GM18507 (cell line): Measurements from ENCODE around the gene ACAD11.
"Not testable (repeated sequence)": the region's sequence is repeated elsewhere in the genome, so short reads cannot be mapped to it uniquely, and the experiment has no call there.

ENCODE experiments used
- DNase-seq: peaks from one replicate; pipeline ENCODE4 v3.0.0; 2011; ENCODE audit warnings: low read depth; ENCODE audit not compliant: insufficient read length; ENCODE audit errors: extremely low spot score
- FAIRE-seq: peaks from 2 replicates; lab custom pipeline; 2011; peaks lifted over from hg19 to GRCh38; lab: Jason Lieb, UNC

Gene ACAD11

GRCh38 chr3:132654721-132655120, 4.9 kb downstream of the ACAD11 start:
- FAIRE-seq: no peak
- no peak for DNase-seq

GRCh38 chr3:132654190-132654589, 5.4 kb downstream of the ACAD11 start:
- DNase-seq: no peak
- FAIRE-seq: no peak

DNA sequence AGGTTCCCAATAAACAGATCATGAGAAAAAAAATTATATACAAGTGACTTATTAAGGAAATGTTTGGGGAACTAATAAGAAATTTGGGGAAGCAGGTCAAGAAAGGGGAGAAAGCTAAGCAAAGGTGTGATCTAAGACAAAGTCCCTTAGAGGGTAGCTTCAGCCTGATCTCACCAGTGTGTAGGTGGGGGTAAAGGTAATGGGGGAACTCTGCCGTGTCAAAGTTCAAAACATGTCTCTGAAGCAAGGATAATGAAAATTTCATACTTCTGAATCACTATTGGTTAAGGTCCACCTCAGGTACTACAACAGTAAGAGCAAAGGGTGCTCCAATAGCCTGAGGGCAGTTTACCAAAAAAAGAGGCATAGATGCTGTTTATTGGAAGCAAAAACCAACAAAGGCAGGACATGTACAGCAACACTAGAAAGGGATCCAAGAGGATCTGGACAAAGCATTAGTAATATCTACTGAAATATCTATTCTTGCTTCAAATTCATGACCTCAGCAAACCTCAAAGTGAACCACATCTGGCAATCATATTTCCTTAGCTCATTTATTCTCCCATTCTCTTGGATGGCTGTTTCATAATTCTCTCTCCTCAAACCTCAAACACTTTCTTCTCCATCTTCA, 6.9 kb downstream of the ACAD11 start:
- FAIRE-seq (peak; percentile 24), DNase-seq (no peak)

- FAIRE-seq (no peak), DNase-seq (no peak)
Measured at GRCh38 chr3:132650153-132650552, 9.5 kb downstream of the ACAD11 start.

- no peak for FAIRE-seq
- DNase-seq: no peak
Measured at GRCh38 chr3:132645058-132645457, 14.6 kb downstream of the ACAD11 start.

GRCh38 chr3:132643366-132643765, 16.2 kb downstream of the ACAD11 start:
- FAIRE-seq (no peak), DNase-seq (no peak)

GRCh38 chr3:132642539-132642847, 17.1 kb downstream of the ACAD11 start:
- DNase-seq (no peak), FAIRE-seq (no peak)

DNA sequence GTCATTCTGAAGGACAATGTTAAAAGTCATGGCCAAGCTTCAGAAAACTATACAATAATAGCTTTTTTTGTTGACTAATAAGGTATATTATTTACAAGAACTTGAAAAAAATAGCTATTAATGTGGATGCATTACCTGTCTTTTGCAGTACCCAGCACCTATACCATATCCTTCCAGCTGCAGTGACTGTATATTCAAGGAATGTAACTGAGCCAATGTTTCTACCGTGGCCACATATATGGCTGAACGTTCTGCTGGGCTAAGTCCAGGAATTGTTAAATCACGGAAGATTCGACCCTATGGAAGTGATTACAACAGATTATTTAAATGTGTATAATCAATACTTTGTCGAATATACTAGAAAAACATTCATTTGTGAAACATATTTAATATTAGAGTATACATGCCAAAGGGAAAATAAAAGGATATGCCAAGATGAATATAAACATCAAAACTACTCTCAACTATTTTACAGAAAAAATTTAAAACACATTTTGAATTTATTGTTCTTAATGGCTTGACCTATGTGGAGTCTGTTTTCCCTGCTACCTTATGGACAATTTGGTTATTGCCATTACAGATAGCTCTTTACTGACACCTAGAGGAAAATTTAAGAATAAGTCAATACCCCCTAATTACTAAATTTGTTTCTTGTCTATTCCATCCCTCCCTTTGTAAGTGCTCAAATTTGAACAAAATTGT, 17.6 kb downstream of the ACAD11 start:
- FAIRE-seq (peak; percentile 72), DNase-seq (peak; percentile 35)

- not testable (repeated sequence) for DNase-seq, FAIRE-seq
Measured at GRCh38 chr3:132641427-132641826, 18.2 kb downstream of the ACAD11 start.

GRCh38 chr3:132638706-132639105, 20.9 kb downstream of the ACAD11 start:
- FAIRE-seq: no peak
- no peak for DNase-seq

- FAIRE-seq (no peak), DNase-seq (no peak)
Measured at GRCh38 chr3:132637590-132637989, 22.0 kb downstream of the ACAD11 start.

GRCh38 chr3:132635052-132635451, 24.6 kb downstream of the ACAD11 start:
- DNase-seq: no peak
- no peak for FAIRE-seq

GRCh38 chr3:132630612-132631011, 29.0 kb downstream of the ACAD11 start:
- DNase-seq: no peak

GRCh38 chr3:132629928-132630327, 29.7 kb downstream of the ACAD11 start:
- no peak for DNase-seq
- no peak for FAIRE-seq

More at GRCh38 chr3:132630612-132631011, 29.0 kb downstream of the ACAD11 start:
- FAIRE-seq: no peak

- no peak for FAIRE-seq
- no peak for DNase-seq
Measured at GRCh38 chr3:132628157-132628556, 31.5 kb downstream of the ACAD11 start.

- DNase-seq: no peak
- no peak for FAIRE-seq
Measured at GRCh38 chr3:132626955-132627354, 32.7 kb downstream of the ACAD11 start.

- peak; percentile 7 for DNase-seq
- peak; percentile 64 for FAIRE-seq
Measured at GRCh38 chr3:132625613-132626012, 34.0 kb downstream of the ACAD11 start.

GRCh38 chr3:132624790-132625189, 34.8 kb downstream of the ACAD11 start:
- DNase-seq: no peak

DNA sequence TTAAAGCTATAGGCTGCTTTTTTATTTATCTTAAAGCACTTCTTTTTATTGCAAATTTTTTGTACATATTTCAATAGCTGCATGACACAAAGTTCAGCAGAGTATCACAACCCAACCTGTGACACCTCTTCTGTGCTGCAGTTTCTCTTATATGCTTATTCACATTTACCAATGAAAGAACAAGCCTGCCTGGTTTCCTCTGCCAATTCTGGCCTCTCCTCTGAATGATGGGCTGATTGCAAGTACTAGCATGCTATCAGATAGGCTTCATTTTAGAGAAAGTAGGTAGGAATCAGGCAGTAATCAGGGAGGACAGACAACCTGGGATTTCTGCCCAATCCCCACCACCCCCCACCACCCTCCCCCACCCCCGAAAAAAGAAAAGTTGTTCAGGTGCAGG, 36.0 kb downstream of the ACAD11 start:
- FAIRE-seq (no peak), DNase-seq (no peak)

More at GRCh38 chr3:132624790-132625189, 34.8 kb downstream of the ACAD11 start:
- no peak for FAIRE-seq

DNA sequence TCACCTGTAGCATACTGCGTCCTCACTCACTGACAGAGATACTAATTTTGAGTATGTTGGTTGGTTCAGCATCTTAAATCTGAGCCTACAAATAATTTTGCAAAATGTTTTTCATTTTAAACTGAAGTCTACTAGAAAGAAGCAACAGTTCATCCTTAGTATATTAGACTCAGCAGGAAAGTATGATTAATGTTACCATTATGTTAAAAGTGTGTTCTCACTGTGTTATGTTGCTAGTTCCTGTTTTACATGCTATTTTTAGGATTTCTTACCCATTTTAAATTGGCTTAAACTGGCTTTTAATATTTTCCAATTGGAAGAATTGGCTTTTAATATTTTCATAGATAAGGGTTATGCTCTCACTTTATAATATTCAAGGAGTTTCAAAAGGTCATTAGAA, 36.8 kb downstream of the ACAD11 start:
- DNase-seq: no peak

GRCh38 chr3:132622148-132622547, 37.5 kb downstream of the ACAD11 start:
- FAIRE-seq (no peak), DNase-seq (no peak)

More for the DNA sequence above, 36.8 kb downstream of the ACAD11 start:
- peak; percentile 5 for FAIRE-seq
